ENCODE measurements around the gene BMP6.
"Not testable (repeated sequence)": the region's sequence is repeated elsewhere in the genome, so short reads cannot be mapped to it uniquely, and the experiment has no call there.

BMP6 gene

DNA sequence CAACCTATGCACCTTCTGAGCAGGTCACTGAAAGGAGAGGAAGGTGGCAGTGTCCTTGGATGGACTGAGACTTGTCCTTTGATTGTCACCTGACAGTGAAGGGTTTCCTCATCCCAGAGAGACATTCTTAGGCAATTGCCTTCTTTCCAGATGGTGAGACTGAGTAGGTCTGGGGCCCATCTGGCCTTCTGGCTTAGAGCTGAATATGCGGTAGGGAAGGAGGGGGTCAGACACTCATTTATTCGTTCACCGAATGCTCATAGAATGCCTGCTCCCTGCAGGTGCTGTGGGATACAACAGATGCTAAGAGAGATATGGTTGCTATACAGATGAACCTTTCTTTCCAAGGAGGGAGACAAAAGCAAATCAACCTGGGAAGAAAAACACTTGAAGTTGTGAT, 76.8 kb downstream of the BMP6 start:
- DNase-seq: no peak

GRCh38 chr6:7803214-7803613, 77.3 kb downstream of the BMP6 start:
- DNase-seq: no peak

GRCh38 chr6:7805078-7805849, 79.4 kb downstream of the BMP6 start:
- DNase-seq: peak; percentile 63

- peak; percentile 42 for DNase-seq
These were observed 79.9 kb downstream of the BMP6 start for GRCh38 chr6:7805850-7806214.

DNA sequence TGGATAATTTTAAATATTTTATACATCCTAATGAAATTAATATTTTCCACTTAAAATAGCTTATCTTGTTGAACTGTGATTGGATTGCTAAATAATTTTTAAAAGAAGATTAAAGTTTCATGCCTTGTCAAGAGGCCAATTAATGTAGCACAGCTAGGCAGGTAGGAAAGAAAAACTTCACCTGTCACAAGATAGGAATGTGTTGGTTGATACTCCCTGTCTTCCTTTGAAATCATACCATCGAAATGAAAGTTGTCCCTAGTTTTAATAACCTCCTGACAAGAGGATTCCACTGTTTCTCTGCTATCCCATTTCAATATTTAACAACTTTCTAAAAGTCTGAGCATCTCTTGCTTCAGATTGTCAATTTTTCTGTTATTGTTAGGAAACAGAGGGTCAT, 80.8 kb downstream of the BMP6 start:
- no peak for DNase-seq

DNA sequence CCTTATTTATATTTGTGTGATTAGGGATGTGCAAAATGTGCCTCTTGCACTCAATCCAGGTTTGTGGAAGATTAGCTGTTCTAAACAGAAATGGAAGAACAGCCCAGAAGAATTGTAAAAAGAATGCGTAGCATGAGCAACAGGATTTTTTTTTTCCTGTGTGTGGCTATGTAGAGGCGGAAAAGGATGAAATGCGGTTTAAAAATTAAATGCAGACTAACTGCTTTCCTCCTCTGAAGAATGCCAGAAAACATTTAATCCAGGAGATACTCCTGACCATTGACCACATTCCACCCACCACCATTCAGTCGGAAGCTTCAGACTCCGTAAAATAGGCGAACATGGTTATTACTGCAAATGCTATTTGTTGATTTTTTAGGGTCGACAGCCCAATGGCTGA, 83.4 kb downstream of the BMP6 start:
- no peak for DNase-seq

- DNase-seq: peak; percentile 90
These were observed 85.5 kb downstream of the BMP6 start for GRCh38 chr6:7811441-7811840.

GRCh38 chr6:7812623-7813022, 86.7 kb downstream of the BMP6 start:
- DNase-seq: no peak

DNA sequence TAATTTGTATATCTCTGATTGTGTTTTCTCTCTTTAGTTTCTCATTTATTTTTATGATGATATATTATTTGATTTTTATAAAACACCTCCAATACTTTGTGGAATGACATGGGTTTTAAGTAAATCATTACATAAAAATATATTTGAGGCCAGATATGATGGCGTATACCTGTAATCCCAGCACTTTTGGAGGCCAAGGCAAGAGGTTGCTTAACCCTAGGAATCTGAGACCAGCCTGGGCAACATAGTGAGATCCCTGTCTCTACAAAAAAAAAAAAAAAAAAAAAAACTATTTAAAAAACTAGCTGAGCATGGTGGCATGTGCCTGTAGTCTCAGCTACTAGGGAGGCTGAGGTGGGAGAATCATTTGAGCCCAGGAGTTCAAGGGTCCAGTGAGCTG, 87.3 kb downstream of the BMP6 start:
- DNase-seq: no peak

DNA sequence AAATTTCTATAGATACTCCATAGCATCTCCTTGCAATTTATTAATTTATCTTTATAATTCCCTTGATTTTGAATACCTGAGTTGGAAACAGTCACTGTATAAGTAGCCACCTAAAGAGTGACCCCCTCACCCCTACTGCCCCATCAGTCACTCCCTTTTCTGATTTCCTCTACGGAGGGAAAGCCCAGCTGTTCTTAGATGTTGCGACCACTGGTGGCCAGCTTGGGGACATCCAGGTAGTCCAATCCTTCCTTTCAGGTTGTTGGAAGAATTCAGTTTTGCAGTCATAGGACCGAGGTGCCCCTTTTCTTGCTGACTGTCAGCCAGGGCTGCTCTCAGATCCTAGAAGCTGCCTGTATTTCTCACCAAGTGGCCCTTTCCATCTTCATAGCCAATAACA, 87.8 kb downstream of the BMP6 start:
- peak; percentile 31 for DNase-seq

- DNase-seq: no peak
These were observed 89.8 kb downstream of the BMP6 start for GRCh38 chr6:7815716-7816115.

GRCh38 chr6:7817184-7817583, 91.3 kb downstream of the BMP6 start:
- DNase-seq: not testable (repeated sequence)

GRCh38 chr6:7818257-7819214, 92.6 kb downstream of the BMP6 start:
- DNase-seq: no peak

- DNase-seq: no peak
These were observed 93.6 kb downstream of the BMP6 start for GRCh38 chr6:7819431-7820015.

GRCh38 chr6:7820288-7820835, 94.5 kb downstream of the BMP6 start:
- DNase-seq: no peak

- no peak for DNase-seq
These were observed 95.5 kb downstream of the BMP6 start for GRCh38 chr6:7821426-7821825.

- no peak for DNase-seq
These were observed 97.7 kb downstream of the BMP6 start for GRCh38 chr6:7823552-7823951.

- DNase-seq: no peak
These were observed 100.1 kb downstream of the BMP6 start for GRCh38 chr6:7825986-7826385.

- no peak for DNase-seq
These were observed 101.2 kb downstream of the BMP6 start for GRCh38 chr6:7827142-7827541.

- no peak for DNase-seq
These were observed 102.2 kb downstream of the BMP6 start for GRCh38 chr6:7828124-7828523.

- DNase-seq: no peak
These were observed 107.2 kb downstream of the BMP6 start for GRCh38 chr6:7832904-7833750.

- DNase-seq: no peak
These were observed 107.8 kb downstream of the BMP6 start for GRCh38 chr6:7833751-7834070.
